AG04449 (cell line): ENCODE data around the gene TBCK.
"Not testable (repeated sequence)": the region's sequence is repeated elsewhere in the genome, so short reads cannot be mapped to it uniquely, and the experiment has no call there.

Source experiments
- CTCF ChIA-PET: fragments of 350-600 bp; formaldehyde crosslinking; extraction: SDS; loops from one replicate; lab custom pipeline; 2021; ENCODE audit warnings: antibody characterized with exemption; lab: Yijun Ruan, JAX
- POLR2A ChIA-PET: fragments of 400-600, 350-600 bp; formaldehyde crosslinking; extraction: SDS; loops from one replicate; lab custom pipeline; 2020; ENCODE audit warnings: antibody characterized with exemption, inconsistent platforms; lab: Yijun Ruan, JAX
- DNase-seq: peaks from one replicate; pipeline ENCODE4 v3.0.0-alpha.2; 2010; ENCODE audit warnings: low read depth, low spot score
- H3K4me3 ChIP-seq: 2 replicates; pipeline ENCODE4 v1.5.1; 2011; ENCODE audit warnings: low read depth, mild to moderate bottlenecking, control low read depth, low read length
- TF ChIP-seq, protein P1 (sequence below): IDR thresholded peaks from one replicate; pipeline ENCODE4 v1.5.1; 2011; ENCODE audit warnings: mild to moderate bottlenecking, moderate library complexity, low read length, control low read depth, inconsistent platforms; ENCODE audit not compliant: insufficient read depth; ENCODE audit errors: missing control alignments

TBCK gene

DNA sequence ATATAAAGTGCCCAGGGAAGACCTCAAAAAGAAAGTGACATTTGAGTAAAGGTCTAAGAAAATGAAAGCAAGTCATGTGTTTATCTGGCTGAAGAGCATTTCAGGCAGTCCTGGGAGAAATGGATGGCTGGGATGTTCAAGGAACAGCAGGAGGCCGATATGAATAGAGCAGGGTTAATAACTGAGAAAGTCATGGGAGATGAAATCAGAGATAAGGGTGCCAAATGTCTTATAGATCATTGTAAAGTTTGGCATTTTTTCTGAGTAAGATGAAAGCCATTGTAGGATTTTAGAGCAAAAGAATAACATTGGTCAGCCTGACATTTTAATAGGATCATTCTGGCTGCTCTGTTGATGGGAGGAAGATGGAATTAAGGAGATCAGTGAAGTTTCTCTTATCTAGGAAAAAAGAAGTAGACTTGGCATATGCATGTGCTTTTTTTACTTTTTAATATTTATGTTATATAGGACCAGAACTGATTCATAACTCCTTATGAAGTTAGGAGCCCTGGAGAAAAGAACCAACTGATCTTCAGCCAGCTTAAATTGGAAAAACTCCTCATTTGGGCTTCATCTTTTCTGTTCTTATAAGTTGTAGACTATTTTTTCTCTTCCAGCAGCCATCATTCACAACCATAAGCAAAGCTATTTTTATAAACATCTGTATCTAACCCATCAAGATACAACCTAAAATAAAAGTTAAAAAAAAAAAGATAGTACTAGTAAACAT lies 18.9 kb upstream of the TBCK start:
- TF ChIP-seq, protein P1, sequence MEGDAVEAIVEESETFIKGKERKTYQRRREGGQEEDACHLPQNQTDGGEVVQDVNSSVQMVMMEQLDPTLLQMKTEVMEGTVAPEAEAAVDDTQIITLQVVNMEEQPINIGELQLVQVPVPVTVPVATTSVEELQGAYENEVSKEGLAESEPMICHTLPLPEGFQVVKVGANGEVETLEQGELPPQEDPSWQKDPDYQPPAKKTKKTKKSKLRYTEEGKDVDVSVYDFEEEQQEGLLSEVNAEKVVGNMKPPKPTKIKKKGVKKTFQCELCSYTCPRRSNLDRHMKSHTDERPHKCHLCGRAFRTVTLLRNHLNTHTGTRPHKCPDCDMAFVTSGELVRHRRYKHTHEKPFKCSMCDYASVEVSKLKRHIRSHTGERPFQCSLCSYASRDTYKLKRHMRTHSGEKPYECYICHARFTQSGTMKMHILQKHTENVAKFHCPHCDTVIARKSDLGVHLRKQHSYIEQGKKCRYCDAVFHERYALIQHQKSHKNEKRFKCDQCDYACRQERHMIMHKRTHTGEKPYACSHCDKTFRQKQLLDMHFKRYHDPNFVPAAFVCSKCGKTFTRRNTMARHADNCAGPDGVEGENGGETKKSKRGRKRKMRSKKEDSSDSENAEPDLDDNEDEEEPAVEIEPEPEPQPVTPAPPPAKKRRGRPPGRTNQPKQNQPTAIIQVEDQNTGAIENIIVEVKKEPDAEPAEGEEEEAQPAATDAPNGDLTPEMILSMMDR = no peak
- CTCF ChIA-PET = interaction anchor here (1.1 to 1.4 kb wide), 4 partner anchors 22 to 481 kb away, joined by 3 to 4 read pairs (median 4); no protein-coding TSS in a partner anchor
- POLR2A ChIA-PET = no interaction called here
- DNase-seq = no peak
- no peak overlapping the region for H3K4me3 ChIP-seq

DNA sequence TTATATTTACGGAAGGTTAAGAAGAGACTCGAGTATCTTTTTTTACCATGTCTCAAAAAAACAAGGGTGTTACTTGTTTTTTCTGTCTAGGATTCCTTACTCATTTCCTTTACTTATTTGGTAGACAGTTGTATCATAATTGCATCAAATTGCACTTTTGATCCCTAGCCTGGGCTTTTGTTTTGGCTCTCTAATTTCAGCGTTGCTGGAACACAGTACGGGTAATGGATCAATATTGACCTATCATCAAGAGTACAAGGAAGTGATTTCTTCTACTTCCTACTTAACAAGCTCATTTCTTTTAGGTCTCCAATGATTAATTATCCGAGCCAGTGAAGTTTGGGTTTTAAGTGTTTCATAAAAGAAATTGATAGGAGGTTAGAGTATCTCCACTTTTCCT lies 17.2 kb upstream of the TBCK start:
- ChIA-PET POLR2A (no interaction called here), CTCF (interaction anchor here (1.0 kb wide), 1 partner anchor 170 kb away, joined by 3 read pairs; no protein-coding TSS in a partner anchor)
- DNase-seq = no peak
- TF ChIP-seq, protein P1 = no peak
- H3K4me3 ChIP-seq = no peak overlapping the region

DNA sequence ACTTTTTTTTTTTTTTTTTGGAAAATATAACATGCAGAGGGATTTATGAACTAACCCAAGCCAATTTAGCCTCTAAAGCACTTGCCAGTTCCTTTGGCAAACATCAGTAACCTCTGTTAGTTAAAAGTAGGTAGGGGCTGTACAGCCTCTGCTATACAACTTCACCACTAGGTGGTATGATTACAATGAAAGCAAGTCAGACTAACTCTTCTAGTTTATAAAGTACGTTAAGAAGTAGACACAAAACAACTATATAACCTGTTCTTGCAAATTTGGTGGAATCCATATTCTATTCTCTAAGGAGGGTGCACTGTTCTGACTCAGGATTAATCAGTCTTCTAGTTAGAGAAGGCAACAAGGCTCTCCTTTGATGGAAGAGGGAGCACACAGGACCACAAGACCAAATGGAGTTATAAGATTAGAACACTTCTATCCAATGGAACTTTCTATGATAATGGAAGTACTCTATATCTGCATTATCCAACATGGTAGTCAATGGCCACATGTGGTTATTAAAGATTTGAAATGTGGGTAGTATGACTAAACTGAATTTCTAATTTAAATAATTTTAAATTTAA lies 13.1 kb upstream of the TBCK start:
- CTCF ChIA-PET = interaction anchor here (0.7 to 4.6 kb wide), 21 partner anchors 10 to 569 kb away, joined by 3 to 59 read pairs (median 5); partner anchors contain the start of genes GIMD1 and TBCK
- TF ChIP-seq, protein P1 = peak; percentile 54
- POLR2A ChIA-PET = no interaction called here
- DNase-seq = no peak
- no peak overlapping the region for H3K4me3 ChIP-seq

DNA sequence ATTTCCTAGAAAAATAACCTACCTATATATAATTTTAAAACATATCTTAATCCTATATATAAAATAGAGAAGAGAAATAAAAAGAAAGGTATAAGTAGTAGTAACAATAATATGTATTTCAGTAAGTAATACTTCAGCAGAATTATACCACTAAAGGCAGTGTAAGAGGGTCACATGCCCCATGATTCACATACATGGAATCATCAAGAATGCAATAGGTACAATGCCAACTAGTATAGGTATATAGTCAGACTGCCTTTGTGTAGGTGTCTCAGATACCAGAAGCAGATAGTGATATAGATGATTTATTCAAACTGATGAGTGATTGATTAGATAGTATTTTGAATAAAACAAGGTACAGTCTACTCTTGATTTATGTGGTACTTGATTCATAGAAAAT lies 9.8 kb upstream of the TBCK start:
- POLR2A ChIA-PET = no interaction called here
- CTCF ChIA-PET = interaction anchor here (0.6 to 3.5 kb wide), 5 partner anchors 17 to 491 kb away, joined by 3 to 13 read pairs (median 4); no protein-coding TSS in a partner anchor
- TF ChIP-seq, protein P1 = no peak
- no peak for DNase-seq
- no peak overlapping the region for H3K4me3 ChIP-seq

DNA sequence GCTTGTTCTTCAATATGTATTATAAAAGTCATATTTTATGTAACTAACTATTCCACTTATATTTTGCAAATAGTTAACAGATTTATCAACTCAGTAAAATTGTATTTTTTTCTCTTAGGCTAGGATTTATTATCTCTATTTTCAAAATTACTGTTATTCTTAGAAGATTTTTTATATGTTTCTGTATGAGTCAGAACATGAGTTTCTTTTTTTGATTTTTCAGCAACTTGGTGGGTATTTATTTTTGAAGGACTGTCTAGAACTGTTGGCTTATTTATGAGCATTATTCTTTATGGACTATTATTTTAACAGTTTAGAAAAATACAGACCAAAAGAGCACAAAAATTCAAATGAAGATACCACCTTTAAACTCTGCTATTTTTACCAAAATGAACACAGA lies 7.1 kb upstream of the TBCK start:
- ChIA-PET POLR2A (no interaction called here), CTCF (no interaction called here)
- H3K4me3 ChIP-seq = no peak overlapping the region
- no peak for DNase-seq
- TF ChIP-seq, protein P1 = no peak

DNA sequence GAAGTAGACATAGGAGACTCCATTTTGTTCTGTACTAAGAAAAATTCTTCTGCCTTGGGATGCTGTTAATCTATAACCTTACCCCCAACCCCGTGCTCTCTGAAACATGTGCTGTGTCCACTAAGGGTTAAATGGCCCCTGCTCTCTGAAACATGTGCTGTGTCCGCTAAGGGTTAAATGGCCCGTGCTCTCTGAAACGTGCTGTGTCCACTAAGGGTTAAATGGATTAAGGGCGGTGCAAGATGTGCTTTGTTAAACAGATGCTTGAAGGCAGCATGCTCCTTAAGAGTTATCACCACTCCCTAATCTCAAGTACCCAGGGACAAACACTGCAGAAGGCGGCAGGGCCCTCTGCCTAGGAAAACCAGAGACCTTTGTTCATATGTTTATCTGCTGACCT lies 5.8 kb upstream of the TBCK start:
- H3K4me3 ChIP-seq, CTCF ChIA-PET, DNase-seq, POLR2A ChIA-PET: not testable (repeated sequence)

DNA sequence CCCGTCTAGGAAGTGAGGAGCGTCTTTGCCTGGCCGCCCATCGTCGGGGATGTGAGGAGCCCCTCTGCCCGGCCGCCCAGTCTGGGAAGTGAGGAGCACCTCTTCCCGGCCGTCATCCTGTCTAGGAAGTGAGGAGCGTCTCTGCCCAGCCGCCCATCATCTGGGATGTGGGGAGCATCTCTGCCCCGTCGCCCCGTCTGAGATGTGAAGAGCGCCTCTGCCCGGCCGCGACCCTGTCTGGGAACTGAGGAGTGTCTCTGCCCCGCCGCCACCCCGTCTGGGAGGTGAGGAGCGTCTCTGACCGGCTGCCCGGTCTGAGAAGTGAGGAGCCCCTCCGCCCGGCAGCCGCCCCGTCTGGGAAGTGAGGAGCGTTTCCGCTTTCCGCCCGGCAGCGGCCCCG lies 5.2 kb upstream of the TBCK start:
- H3K4me3 ChIP-seq, CTCF ChIA-PET, DNase-seq, POLR2A ChIA-PET: not testable (repeated sequence)
